DOHH2 (cell line): ENCODE data around the gene MSX1.

Experiments
- CTCF ChIP-seq: fragments of 200-600 bp; sonication (generic); IDR thresholded peaks from one replicate; pipeline ENCODE4 v1.5.1; 2014; ENCODE audit warnings: antibody characterized with exemption, mild to moderate bottlenecking, low read depth, low read length; ENCODE audit not compliant: poor library complexity, severe bottlenecking
- EZH2phosphoT487 ChIP-seq: fragments of 200-600 bp; sonication (generic); IDR thresholded peaks from 2 replicates; pipeline ENCODE4 v1.6.1; 2017; ENCODE audit warnings: borderline replicate concordance, mild to moderate bottlenecking, antibody characterized with exemption, low read length, moderate library complexity, mixed read lengths

DNA sequence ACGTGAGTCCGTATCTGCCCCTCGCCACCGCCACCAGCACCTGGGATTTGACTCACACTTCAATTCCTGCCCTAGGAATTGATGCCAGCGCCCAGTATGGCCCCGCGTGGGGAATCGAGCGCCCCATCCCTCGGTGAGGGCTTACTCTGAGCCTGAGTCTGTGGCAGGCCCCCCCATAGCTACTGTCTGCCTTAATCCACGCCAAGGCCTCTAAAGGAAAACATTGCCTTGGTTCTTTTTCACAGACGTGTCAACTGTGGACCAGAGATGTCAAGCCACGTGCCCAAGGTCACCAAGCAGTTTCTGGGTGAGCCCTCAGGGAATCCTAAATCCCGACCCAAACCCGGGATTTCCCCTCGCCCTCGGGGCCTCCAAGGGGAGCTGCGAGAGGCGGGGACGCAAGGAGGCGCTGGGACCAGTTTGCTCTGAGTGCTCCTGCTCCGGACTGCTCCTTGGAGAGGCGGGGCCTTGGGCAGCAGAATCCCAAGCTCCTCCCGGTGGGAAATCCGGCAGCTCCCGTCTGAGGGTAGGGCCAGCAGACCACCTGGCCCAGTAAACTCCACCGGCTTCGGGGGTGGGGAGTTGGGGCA, 12.9 kb downstream of the MSX1 start:
- TF ChIP-seq CTCF (no peak), EZH2phosphoT487 (no peak)
